Measurements from ENCODE around the gene PIP5K1B.

DNA sequence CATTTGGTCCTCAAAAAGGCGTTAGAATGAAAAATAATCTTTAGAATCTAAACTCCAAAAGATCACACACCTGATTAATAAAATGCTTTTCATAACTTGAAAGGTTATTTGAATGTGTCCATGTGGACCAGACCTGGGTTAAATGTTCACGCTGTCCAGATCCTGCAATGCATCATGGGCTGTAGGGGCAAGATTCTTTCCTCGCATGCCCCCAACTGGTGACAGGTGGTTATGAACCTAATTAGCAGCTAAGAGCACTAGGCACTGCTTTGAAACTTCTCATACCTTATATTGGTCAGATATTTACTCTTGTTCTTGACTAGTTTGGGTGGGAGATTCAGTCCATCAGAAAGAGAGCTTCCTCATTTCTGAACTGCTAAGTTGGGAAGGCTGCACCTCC lies 19.3 kb upstream of the PIP5K1B start:
- TF ChIP-seq, protein P1, sequence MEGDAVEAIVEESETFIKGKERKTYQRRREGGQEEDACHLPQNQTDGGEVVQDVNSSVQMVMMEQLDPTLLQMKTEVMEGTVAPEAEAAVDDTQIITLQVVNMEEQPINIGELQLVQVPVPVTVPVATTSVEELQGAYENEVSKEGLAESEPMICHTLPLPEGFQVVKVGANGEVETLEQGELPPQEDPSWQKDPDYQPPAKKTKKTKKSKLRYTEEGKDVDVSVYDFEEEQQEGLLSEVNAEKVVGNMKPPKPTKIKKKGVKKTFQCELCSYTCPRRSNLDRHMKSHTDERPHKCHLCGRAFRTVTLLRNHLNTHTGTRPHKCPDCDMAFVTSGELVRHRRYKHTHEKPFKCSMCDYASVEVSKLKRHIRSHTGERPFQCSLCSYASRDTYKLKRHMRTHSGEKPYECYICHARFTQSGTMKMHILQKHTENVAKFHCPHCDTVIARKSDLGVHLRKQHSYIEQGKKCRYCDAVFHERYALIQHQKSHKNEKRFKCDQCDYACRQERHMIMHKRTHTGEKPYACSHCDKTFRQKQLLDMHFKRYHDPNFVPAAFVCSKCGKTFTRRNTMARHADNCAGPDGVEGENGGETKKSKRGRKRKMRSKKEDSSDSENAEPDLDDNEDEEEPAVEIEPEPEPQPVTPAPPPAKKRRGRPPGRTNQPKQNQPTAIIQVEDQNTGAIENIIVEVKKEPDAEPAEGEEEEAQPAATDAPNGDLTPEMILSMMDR (optimal IDR thresholded peaks at IDR 0.05 in 1 of 3, IDR thresholded peaks at IDR 0.05 in 1 of 3, conservative IDR thresholded peaks at IDR 0.05 in 1 of 3; ENCODE audit: extremely low read depth in 1 of 3, insufficient read depth in 2 of 3, low read length in 3 of 3) = peak; percentile 18 to 41 (median 23)
- TF ChIP-seq EZH2 (IDR thresholded peaks at IDR 0.05; ENCODE audit: low read length) = no peak
